GM21381 (cell line): Measurements from ENCODE around the gene AFP.

Source experiments
- ATAC-seq: cut with Tn5 transposase; IDR thresholded peaks from one replicate; pipeline ENCODE4 v1.9.1; 2021; ENCODE audit warnings: mild to moderate bottlenecking, moderate library complexity; ENCODE audit not compliant: unreplicated experiment

AFP gene

GRCh38 chr4:73454920-73455319 is 18.9 kb downstream of the AFP start:
- no peak for ATAC-seq

- ATAC-seq = no peak
Measured at GRCh38 chr4:73456177-73457022, 20.4 kb downstream of the AFP start.

- ATAC-seq = no peak
Measured at GRCh38 chr4:73458184-73459047, 22.4 kb downstream of the AFP start.

- no peak for ATAC-seq
Measured at GRCh38 chr4:73459048-73459421, 23.0 kb downstream of the AFP start.

- no peak for ATAC-seq
Measured at GRCh38 chr4:73460913-73461522, 25.0 kb downstream of the AFP start.

- no peak for ATAC-seq
Measured at GRCh38 chr4:73468170-73468569, 32.1 kb downstream of the AFP start.

- no peak for ATAC-seq
Measured at GRCh38 chr4:73470728-73471127, 34.7 kb downstream of the AFP start.

GRCh38 chr4:73477176-73477575 is 41.2 kb downstream of the AFP start:
- ATAC-seq = no peak

- no peak for ATAC-seq
Measured at GRCh38 chr4:73479323-73479722, 43.3 kb downstream of the AFP start.

GRCh38 chr4:73481358-73481757 is 45.3 kb downstream of the AFP start, which contains the start of gene AFM:
AFM (plus strand) TSS chr4:73481745; CDS start chr4:73481776, 31 bp downstream.
- no peak for ATAC-seq

GRCh38 chr4:73485085-73485484 is 49.1 kb downstream of the AFP start:
- no peak for ATAC-seq

- no peak for ATAC-seq
Measured at GRCh38 chr4:73485596-73485995, 49.6 kb downstream of the AFP start.

- ATAC-seq = no peak
Measured at GRCh38 chr4:73486497-73486896, 50.5 kb downstream of the AFP start.

GRCh38 chr4:73487233-73487632 is 51.2 kb downstream of the AFP start:
- ATAC-seq = no peak

GRCh38 chr4:73499996-73500765 is 64.2 kb downstream of the AFP start:
- no peak for ATAC-seq

GRCh38 chr4:73501664-73502265 is 65.7 kb downstream of the AFP start:
- ATAC-seq = no peak

- no peak for ATAC-seq
Measured at GRCh38 chr4:73505567-73505966, 69.5 kb downstream of the AFP start.
